SIG-M5 (cell line): Measurements from ENCODE around the gene ZNF639.
"Not testable (repeated sequence)": the region's sequence is repeated elsewhere in the genome, so short reads cannot be mapped to it uniquely, and the experiment has no call there.

Experiments used
- DNase-seq: peaks from one replicate; lab custom pipeline; 2025; lab: John Stamatoyannopoulos, UW

The ZNF639 gene, protein sequence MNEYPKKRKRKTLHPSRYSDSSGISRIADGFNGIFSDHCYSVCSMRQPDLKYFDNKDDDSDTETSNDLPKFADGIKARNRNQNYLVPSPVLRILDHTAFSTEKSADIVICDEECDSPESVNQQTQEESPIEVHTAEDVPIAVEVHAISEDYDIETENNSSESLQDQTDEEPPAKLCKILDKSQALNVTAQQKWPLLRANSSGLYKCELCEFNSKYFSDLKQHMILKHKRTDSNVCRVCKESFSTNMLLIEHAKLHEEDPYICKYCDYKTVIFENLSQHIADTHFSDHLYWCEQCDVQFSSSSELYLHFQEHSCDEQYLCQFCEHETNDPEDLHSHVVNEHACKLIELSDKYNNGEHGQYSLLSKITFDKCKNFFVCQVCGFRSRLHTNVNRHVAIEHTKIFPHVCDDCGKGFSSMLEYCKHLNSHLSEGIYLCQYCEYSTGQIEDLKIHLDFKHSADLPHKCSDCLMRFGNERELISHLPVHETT

DNA sequence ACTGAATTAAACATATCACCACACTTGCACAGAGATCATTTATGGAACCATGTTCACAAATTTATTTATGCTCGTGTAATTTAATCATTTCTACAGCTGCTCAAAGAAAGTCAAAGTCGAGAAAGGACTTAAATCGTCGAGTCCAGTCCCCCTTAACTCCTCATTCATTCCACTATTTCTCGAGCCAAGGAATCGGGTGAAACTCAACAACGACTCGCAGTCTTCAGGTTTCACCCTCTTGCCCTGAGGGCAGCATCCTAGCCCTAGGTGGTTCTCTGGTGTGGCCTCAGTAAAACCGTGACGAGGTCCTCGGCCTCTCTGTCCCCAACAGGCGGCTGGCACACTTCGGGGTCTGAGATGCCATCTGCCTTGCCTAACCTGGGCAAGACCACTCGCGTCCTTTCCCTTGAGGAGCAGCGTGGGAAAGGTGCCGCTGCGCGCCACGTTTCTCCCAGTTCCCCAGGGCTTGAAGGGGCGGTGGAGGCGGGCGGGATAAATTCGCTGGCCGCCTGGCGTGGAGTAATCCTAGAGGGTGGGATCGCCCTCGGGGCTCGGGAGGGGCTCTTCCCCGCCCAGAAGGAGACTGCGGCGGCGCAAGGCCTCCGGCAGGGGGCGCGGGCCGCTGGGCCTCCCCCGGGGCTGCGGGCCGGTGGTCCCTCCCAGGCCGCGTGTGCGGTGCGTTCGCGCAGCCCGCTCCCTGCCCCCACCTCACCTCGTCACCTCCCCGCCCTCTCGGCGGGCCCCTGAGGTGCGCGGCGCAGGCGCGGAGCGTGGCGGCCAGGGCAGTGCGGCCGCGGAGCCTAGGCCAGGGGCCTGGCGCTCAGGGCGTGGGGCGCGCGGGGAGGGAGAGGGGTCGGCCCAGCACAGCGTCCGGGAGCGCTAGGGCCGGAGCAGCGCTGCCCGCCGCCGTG is at the start of gene ZNF639:
Gene ZNF639 (plus strand): TSS at position 746 of the 911 bp plus-strand sequence. CDS start 5,263 bp downstream, outside the sequence.
- DNase-seq, result no peak

DNA sequence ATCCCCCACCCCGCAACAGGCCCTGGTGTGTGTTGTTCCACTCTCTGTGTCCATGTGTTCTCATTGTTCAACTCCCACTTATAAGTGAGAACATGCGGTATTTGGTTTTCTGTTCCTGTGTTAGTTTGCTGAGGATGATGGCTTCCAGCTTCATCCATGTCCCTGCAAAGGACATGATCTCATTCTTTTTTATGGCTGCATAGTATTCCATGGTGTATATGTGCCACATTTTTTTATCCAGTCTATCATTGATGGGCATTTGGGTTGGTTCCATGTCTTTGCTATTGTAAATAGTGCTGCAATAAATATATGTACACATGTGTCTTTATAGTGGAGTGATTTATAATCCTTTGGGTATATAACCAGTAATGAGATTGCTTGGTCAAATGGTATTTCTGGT is 48.4 kb upstream of the ZNF639 start:
- not testable (repeated sequence) for DNase-seq

DNA sequence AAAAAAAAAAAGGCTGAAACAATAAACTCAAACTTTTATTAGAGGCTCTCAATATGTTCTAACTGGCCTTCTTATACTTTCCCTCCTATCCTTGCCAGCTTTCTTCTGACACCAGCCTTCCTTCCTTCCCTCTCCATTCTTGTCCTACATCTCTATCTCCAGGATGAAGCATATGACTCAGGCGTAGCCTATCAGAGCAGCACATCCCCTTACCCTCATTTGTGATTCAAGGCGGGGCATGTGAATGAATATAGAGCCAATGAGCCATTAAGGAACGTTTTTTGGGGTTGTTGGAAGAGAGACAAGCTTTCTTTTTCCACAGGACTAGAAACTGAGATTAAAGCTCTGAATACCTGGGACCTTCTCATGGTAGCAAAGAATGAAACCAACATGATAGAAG is 46.8 kb upstream of the ZNF639 start:
- no peak for DNase-seq

- DNase-seq, result no peak
Measured at GRCh38 chr3:179276743-179277142, 46.1 kb upstream of the ZNF639 start.

DNA sequence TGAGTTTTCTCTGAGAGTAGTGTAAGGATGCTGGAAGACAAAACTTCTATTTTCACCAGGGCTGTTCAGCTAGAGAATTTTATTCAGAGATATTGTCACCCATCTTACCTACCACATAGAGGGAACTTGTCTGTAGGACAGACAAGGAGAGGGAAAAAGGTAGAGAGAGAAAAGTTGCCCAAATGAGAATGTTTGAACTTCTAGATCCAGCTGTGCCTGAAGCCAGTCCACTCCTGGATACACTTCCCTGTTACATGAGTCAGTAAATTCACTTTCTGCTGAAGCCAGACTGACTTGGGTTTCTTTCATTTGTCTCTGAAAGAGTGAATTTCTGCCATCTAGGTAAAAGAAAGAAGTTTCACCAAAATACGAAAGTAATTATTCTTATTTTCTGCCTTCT is 44.7 kb upstream of the ZNF639 start:
- DNase-seq, result no peak

DNA sequence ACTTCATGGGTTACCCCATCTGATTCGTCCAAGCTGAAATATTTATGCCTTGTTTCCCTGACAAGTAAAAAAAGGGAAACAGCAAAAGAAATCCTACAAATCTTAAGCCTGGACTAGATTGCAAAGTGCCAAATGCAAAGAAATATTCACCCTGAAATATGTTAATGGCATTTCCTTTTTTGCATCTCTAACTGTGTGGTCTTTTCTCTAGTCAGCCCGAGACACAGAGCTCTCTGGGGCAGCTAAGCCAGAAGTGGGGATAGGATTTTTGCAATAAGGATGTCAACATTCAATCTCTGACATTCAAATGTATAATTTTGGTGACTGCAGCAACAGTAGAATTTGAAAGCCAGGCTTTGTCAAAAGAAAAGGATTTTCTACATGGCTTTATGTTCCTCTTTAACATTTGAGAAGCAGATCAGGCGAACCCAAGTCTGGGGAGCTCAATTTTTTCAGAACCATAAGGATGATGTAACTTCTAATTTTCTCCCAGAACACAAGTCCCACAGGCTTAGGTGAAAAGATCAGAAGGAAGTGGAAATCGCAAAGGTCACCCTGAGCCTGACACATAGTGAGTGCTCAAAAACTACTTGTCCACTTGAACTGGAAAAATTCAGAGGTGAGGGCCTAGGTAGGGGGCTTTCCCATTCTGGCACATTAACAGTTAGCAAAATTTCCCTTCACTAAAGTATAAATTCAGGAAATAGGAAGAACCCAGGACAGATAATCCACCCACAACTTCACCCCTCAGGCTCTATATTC is 43.7 kb upstream of the ZNF639 start:
- no peak for DNase-seq

DNA sequence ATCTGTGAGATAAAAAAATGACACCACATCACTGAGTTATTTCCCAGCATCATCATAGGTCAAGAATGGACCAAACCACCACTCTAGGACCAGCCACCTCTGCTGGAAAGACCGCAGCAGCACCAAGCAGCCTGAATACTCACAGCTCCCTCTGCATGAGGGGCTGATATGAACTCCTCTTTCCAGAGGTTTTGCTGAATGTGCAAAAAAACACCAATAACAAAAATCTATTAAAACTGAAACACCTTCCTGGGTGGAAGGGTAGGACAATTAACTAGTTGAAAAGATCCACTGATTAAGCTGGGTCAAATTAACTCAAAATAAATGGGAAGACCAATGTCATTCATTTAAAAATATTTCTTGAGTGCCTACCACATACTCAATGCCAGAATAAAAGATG is 43.0 kb upstream of the ZNF639 start:
- DNase-seq, result no peak

DNA sequence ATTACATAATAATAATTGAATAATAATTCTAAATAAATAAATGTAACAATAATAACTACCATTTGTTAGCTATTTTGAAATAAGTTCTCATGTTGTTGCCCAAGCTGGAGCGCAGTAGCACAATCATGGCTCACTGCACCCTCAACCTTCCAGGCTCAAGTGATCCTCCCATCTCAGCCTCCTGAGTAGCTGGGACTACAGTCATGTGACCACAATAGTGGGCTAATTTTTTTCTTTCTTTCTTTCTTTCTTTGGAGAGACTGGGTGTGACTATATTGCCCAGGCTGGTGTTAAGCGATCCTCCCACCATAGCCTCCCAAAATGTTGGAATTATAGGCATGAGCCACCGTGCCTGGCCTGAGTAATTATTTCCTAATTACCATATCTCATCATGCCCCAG is 41.0 kb upstream of the ZNF639 start:
- DNase-seq, result no peak

DNA sequence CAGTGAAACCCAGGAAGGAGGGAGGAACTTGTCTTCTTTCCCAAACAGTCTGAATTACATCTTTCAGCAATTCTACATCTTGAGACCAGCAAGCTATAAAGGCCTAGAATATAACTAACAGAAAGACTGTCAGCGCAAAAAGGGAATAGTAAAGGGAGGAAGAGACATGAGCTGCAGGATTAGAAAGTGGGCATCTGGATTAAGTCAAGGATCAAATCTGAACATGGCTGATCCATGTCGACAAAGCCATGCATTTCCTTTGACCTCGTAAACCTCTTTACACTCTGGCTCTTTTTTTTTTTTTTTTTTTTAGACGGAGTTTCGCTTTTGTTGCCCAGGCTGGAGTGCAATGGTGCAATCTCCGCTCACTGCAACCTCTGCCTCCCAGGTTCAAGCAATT is 36.5 kb upstream of the ZNF639 start:
- no peak for DNase-seq

DNA sequence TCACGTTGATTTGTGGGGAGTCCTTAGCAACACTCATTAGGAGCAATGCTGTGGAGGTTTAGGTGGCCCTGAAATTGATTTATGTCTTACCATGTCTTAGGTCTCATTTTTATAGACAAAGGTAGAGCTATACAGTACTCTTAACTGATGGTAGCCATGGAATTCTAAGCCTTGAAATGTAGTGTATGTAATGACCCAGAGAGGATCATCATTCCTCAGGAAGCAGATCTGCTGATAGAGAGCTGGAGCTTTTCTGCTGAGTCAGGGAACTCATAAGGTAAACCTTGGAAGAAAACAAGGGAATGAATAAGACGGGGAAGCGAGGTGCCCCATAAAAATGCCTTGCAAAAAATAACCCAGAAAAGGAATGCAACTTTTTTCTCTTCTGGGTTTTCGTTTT is 34.0 kb upstream of the ZNF639 start:
- no peak for DNase-seq

- DNase-seq, result no peak
Measured at GRCh38 chr3:179289295-179289694, 33.5 kb upstream of the ZNF639 start.

GRCh38 chr3:179292450-179292849 is 30.4 kb upstream of the ZNF639 start:
- no peak for DNase-seq

DNA sequence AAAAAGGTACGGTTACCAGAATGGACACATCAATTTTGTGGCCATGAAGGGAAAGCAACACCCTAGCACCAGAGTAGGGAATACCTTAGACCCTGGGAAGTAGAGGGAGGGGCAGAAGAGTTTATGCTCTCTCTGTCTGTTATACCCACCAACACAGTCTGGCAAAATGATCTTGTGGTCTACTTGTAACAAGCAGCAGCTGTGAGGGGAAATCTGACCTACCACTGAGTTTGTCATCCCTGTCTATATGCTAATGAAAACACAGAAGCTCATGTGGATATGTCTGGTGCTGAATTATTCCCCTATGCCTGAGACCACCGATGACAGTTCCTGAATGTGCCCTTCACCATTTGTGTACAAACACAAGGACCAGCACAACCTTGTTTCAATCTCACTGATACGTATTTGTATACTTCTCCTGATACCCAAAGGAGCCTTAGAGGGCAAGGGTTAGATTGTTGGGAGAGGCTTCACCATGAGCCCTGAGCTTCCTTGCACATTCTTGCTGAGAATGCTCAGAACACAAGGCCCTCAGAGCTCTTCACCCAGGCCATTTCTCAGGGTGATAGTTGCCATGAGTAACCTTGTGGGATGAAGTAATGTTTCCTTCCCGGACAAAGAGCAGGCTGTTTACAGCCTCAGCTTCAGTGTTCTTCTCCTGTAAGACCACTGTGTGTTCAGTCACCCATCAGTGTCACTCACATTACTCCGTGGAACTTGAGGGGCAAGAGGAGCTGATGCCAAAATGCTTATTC is 24.7 kb upstream of the ZNF639 start:
- DNase-seq, result no peak

GRCh38 chr3:179299316-179299715 is 23.5 kb upstream of the ZNF639 start:
- DNase-seq, result no peak

GRCh38 chr3:179299999-179300613 is 22.7 kb upstream of the ZNF639 start:
- DNase-seq, result no peak

DNA sequence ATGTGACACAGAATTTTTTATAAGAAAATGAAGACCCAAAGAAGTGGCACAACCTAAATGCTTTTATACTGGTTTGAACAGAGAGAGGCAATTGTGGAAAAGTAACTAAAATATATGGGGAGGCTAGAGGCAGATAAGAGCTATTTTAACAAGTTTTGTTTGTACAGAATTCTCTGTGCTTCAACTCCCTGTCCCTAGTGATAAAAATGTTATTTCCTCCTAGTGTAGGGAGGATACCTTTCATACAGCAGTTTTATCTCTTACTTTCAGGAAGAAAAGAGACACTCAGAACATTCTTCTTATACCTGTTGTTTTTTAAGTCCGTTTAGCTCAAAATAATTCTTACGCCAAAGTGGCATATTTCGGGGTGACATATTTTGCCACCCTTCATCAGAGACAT is 21.2 kb upstream of the ZNF639 start:
- no peak for DNase-seq

DNA sequence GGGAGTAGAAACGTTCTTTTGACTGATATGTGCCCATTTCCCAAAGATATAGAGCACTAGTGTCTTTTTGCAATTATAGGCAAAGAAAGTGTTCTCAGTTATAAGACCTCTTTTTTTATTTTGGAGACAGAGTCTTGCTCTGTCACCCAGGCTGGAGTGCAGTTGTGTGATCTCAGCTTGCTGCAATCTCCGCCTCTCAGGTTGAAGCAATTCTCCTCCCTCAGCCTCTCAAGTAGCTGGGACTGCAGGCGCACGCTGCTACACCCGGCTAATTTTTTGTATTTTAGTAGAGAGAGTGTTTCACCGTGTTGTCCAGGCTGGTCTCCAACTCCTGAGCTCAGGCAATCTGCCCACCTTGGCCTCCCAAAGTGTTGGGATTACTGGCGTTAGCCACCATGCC is 20.7 kb upstream of the ZNF639 start:
- no peak for DNase-seq

GRCh38 chr3:179304605-179305004 is 18.2 kb upstream of the ZNF639 start:
- DNase-seq, result no peak

- DNase-seq, result not testable (repeated sequence)
Measured at GRCh38 chr3:179307362-179307761, 15.5 kb upstream of the ZNF639 start.

DNA sequence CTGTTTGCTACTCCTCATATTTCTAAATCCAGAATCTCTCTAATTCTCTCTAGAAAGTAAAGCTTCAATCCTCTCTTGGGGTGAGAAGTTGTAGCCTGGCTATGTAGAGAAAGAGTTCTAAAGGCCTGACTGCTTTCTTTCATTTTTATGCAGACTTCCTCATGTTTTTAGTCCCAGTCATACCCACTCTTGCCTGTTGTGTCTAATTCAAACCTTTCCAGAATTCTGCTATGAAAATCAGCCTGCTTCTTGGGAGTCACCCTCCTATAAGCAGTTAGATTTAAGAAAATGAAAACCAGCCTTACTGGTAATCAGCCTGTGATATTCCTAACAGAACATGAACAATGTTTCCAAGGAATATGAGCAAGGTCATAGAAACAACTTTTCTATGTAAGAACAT is 14.8 kb upstream of the ZNF639 start:
- DNase-seq, result no peak
